ENCODE data around the gene ABCB10.
"Not testable (repeated sequence)": the region's sequence is repeated elsewhere in the genome, so short reads cannot be mapped to it uniquely, and the experiment has no call there.

The ABCB10 gene

DNA sequence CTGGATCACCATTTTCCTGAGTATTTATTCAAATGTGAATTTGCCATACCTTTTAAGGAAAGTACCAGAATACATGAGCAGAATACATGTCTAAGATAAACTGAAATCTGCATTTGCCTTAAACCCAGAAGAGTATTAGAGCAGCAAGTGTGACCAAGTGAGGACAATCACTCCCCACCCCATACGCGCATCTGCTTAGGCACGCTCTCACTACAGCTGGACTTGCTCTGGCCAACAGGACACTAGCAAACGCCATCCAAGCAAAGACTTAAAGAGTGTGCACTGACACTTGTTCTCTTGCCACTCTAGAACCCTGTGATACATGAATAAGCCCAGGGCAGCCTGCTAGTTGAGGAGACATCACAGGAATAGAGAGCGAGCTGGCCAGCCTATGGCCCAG, 76.0 kb downstream of the ABCB10 start:
- Mint-ChIP-seq H3K36me3 (peaks cover 11% of the 10 kb centered on the region), H3K27ac (no peak overlapping the region), H3K4me1 (ENCODE audit: low read depth) (peaks cover 3% of the 10 kb centered on the region), H3K9me3 (ENCODE audit: low read depth) (no peaks in the 10 kb centered on the region), H3K4me3 (no peak overlapping the region), H3K27me3 (no peaks in the 10 kb centered on the region)

DNA sequence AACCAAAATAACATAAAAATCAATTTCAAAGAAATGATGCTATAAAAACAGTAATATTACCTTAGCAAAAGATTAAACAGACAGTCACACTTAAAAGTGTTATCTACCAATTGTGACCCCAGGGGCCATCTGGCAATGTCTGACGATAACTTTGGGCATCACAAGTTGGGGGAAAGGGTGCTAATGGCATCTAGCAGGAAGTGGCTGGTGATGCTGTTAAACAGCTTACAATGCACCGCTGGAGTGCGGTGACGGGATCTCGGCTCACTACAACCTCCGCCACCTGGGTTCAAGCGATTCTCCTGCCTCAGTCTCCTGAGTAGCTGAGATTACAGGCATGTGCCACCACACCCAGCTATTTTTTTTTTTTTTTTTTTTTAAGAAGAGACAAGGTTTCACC, 78.0 kb downstream of the ABCB10 start:
- Mint-ChIP-seq H3K27me3 (no peaks in the 10 kb centered on the region), H3K9me3 (ENCODE audit: low read depth) (no peaks in the 10 kb centered on the region), H3K36me3 (peaks cover 9% of the 10 kb centered on the region), H3K4me1 (ENCODE audit: low read depth) (peaks cover 3% of the 10 kb centered on the region), H3K4me3 (no peak overlapping the region), H3K27ac (no peak overlapping the region)

DNA sequence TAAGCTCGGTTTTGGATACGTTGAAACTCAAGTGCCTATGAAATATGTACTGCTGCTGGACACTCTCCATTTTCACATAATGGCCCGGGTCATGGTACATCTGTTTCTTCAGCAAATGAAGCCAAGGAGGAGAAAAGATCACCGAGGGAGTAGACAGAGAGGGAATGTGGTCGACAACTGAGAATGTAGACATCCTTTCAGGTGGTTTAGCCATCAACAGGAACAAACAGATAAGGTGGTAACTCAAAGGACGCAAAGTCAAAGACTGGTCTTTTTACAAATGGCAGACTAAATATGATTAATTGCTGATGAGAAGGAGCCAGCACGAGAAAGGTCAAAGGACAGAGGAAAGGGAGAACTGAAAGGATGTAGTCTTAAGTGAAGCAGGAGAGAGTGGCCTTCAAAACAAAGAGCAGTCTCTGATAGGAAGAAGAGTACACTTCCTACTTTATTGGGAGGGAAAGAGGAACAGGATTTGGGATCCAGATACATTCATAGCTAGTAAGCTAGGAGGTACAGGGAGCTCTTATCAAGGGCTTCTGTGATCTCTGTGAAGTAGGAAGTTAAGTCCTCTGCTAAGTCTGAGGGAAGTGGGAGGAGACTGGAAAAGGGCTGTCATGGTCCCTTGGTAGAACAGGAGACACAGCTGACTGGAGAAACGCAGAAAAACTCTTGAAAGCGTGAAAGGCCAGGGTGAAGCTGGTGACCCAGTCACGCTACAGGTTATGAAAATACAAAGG, 78.7 kb downstream of the ABCB10 start:
- peaks cover 12% of the 10 kb centered on the region for H3K36me3 Mint-ChIP-seq
- peaks cover 3% of the 10 kb centered on the region for H3K4me1 Mint-ChIP-seq (ENCODE audit: low read depth)
- H3K27ac Mint-ChIP-seq: no peak overlapping the region

DNA sequence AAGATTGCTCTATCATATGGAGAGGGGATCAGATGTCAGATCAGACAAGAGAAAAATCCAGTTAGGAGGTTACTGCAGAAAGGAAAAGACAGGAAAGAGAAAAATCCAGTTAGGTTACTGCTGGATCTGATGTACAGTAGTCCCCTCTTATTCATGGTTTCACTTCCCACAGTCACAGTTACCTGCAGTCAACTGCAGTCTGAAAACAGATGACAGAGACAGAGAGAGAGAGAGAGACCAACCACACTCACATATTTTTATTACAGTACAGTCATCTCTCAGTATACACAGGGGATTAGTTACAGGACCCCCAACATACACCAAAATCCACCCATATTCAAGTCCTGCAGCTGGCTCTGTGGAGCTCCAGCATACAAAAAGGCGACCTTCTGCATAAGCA, 79.7 kb downstream of the ABCB10 start:
- Mint-ChIP-seq H3K36me3 (peaks cover 10% of the 10 kb centered on the region), H3K27me3 (no peaks in the 10 kb centered on the region)

More for the DNA sequence above, 78.7 kb downstream of the ABCB10 start:
- H3K9me3 Mint-ChIP-seq (ENCODE audit: low read depth): no peaks in the 10 kb centered on the region
- no peak overlapping the region for H3K4me3 Mint-ChIP-seq
- H3K27me3 Mint-ChIP-seq: no peaks in the 10 kb centered on the region

DNA sequence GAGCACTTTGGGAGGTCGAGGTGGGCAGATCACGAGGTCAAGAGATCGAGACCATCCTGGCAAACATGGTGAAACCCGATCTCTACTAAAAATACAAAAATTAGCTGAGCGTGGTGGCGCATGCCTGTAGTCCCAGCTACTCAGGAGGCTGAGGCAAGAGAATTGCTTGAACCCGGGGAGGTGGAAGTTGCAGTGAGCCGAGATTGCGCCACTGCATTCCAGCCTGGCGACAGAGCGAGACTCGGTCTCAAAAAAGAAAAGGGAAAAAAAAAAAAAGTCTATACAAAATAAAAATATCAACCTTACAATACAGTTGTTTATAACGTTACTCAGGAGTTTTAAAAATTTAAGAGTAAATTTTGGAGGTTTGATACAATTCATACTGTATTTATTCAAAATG, 82.6 kb downstream of the ABCB10 start:
- H3K36me3 Mint-ChIP-seq; H3K27ac Mint-ChIP-seq; H3K4me3 Mint-ChIP-seq; H3K9me3 Mint-ChIP-seq (ENCODE audit: low read depth); H3K27me3 Mint-ChIP-seq; H3K4me1 Mint-ChIP-seq (ENCODE audit: low read depth): not testable (repeated sequence)

More for the DNA sequence above, 79.7 kb downstream of the ABCB10 start:
- no peak overlapping the region for H3K27ac Mint-ChIP-seq
- no peak overlapping the region for H3K4me3 Mint-ChIP-seq
- H3K9me3 Mint-ChIP-seq (ENCODE audit: low read depth): no peaks in the 10 kb centered on the region
- peaks cover 3% of the 10 kb centered on the region for H3K4me1 Mint-ChIP-seq (ENCODE audit: low read depth)

DNA sequence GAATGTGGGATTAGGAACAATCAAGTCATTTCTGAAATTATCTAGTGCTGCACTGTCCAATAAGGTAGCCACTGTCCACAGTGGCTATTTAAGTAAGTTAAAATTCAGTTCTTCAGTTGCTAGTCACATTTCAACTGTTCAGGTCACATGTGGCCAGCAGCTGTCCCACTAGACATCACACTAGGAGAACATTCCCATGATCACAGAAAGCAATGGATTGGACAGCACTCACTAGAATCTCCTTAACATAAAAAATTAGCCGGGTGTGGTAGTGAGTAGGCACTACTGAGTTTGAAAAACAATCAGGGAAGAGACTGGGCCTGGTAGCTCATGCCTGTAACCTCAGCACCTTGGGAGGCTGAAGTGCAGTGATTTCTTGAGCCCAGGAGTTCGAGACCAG, 84.0 kb downstream of the ABCB10 start:
- Mint-ChIP-seq H3K27me3 (no peaks in the 10 kb centered on the region), H3K9me3 (ENCODE audit: low read depth) (no peaks in the 10 kb centered on the region), H3K4me1 (ENCODE audit: low read depth) (no peaks in the 10 kb centered on the region), H3K27ac (no peak overlapping the region), H3K36me3 (peaks cover 10% of the 10 kb centered on the region), H3K4me3 (no peak overlapping the region)

DNA sequence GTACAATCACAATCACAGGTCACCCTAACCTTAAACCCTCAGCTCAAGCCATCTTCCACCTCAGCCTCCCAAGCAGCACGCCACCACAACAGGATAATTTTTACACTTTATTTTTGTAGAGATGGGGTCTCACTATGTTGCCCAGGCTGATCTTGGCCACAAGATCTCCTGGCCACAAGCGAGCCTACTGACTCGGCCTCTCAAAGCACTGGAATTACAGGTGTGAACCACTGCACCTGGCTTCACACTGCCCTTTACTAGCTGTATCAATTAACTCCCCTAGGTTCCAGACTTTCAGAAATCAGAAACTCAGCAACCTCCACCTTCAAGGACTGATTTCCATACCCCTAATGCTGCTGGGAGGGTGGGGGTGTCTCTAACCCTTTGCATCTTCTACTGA, 87.3 kb downstream of the ABCB10 start:
- Mint-ChIP-seq H3K9me3 (ENCODE audit: low read depth) (no peaks in the 10 kb centered on the region), H3K27ac (no peak overlapping the region), H3K27me3 (no peaks in the 10 kb centered on the region), H3K4me3 (no peak overlapping the region), H3K36me3 (peaks cover 13% of the 10 kb centered on the region), H3K4me1 (ENCODE audit: low read depth) (no peaks in the 10 kb centered on the region)

DNA sequence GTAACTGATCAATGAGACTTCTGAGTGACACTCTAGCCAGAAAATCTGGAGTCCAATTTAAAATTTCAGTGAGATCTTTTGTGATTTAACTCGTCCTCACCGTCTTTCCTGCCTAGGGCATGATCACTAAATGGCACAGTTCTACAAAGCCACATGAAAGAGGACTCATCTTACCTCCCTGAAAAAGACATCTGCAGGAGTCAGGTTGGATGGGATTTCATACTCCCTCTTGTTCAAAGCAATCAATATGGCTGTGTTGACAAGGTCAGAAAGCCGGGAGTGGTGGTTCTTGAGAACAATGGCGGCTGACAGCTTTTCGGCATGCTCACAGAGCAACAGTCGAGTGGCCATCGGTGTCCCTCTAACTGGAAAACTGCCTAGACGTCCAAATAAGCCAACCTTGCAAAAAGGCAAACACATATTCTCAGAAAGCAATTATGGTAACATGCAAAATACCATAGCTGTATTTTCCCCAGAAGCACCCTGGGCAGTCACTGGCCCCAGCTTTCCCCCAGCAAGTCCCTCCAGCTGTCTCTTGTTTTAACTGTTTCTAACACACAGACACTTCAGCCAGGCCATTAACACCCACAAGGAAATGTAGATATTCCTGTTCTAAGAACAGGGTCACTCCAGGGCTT, 88.0 kb downstream of the ABCB10 start:
- Mint-ChIP-seq H3K27ac (no peak overlapping the region), H3K27me3 (no peaks in the 10 kb centered on the region), H3K9me3 (ENCODE audit: low read depth) (no peaks in the 10 kb centered on the region), H3K36me3 (peaks cover 13% of the 10 kb centered on the region), H3K4me1 (ENCODE audit: low read depth) (no peaks in the 10 kb centered on the region), H3K4me3 (no peak overlapping the region)

DNA sequence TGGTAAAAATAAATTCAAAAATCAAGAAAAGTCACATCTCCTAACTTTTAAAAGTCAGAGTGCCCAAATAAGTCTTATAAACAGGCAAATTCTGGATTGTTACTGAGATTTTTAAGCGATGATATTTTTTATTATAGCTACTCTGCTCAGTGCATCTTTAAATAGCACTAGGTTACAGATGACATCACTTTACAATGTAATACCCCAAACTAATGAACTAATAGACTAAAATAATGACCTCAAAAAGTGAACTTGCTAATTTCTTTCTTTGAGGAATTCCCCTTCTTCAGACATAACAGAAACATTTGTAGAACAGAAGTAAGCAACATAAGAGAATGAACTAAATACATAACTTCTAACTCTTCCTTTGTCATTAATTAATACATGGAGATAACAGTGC, 91.6 kb downstream of the ABCB10 start:
- Mint-ChIP-seq H3K4me1 (ENCODE audit: low read depth) (no peaks in the 10 kb centered on the region), H3K27me3 (no peaks in the 10 kb centered on the region), H3K9me3 (ENCODE audit: low read depth) (no peaks in the 10 kb centered on the region), H3K4me3 (no peak overlapping the region), H3K27ac (no peak overlapping the region), H3K36me3 (peaks cover 16% of the 10 kb centered on the region)

Measured in activated naive CD8-positive, alpha-beta T cell (primary cell).